Activated CD8-positive, alpha-beta memory T cell treated with anti-CD3 and anti-CD28 coated beads for 1 hour (primary cell): ENCODE data around the gene SYNGR3.
A peak's percentile ranks its signal among the peaks of the same experiment; 100 is the strongest.
"Not testable (repeated sequence)": the region's sequence is repeated elsewhere in the genome, so short reads cannot be mapped to it uniquely, and the experiment has no call there.

ENCODE experiments used
- DNase-seq, 2 donors: peaks; one replicate each; pipeline ENCODE4 v3.0.0-alpha.2; 2020; ENCODE audit warnings: low read depth in 1 of 2; ENCODE audit errors: extremely low read depth in 1 of 2

Gene SYNGR3

GRCh38 chr16:2006317-2006716 is 16.5 kb downstream of the SYNGR3 start:
- no peak for DNase-seq

- DNase-seq: no peak
These were observed 17.5 kb downstream of the SYNGR3 start for GRCh38 chr16:2007081-2007836.

GRCh38 chr16:2008009-2008526 is 18.3 kb downstream of the SYNGR3 start:
- no peak for DNase-seq

- DNase-seq: no peak
These were observed 18.9 kb downstream of the SYNGR3 start for GRCh38 chr16:2008631-2009163.

- DNase-seq: no peak
These were observed 19.5 kb downstream of the SYNGR3 start for GRCh38 chr16:2009164-2009711.

- DNase-seq: peak; percentile 32 to 73
These were observed 20.2 kb downstream of the SYNGR3 start, which contains the start of gene ZNF598 for GRCh38 chr16:2009791-2010510. ZNF598 (minus strand) TSS chr16:2009821.

GRCh38 chr16:2011726-2012125 is 22.0 kb downstream of the SYNGR3 start:
- DNase-seq: not testable (repeated sequence)

GRCh38 chr16:2013527-2013926 is 23.8 kb downstream of the SYNGR3 start:
- no peak for DNase-seq

GRCh38 chr16:2015117-2015946 is 25.6 kb downstream of the SYNGR3 start:
- DNase-seq: no peak

GRCh38 chr16:2015947-2016208 is 26.1 kb downstream of the SYNGR3 start:
- DNase-seq: no peak

GRCh38 chr16:2016407-2016922 is 26.7 kb downstream of the SYNGR3 start:
- no peak for DNase-seq

- DNase-seq: no peak
These were observed 29.7 kb downstream of the SYNGR3 start, which contains the start of gene NPW for GRCh38 chr16:2019518-2019920. NPW (plus strand) TSS chr16:2019785.

GRCh38 chr16:2019921-2020831 is 30.4 kb downstream of the SYNGR3 start:
- DNase-seq: no peak

- DNase-seq: no peak
These were observed 32.9 kb downstream of the SYNGR3 start for GRCh38 chr16:2022723-2023091.

- peak; percentile 83 to 96 for DNase-seq
These were observed 33.6 kb downstream of the SYNGR3 start for GRCh38 chr16:2023092-2024031.

GRCh38 chr16:2024032-2024420 is 34.3 kb downstream of the SYNGR3 start:
- no peak for DNase-seq

- DNase-seq: no peak
These were observed 35.5 kb downstream of the SYNGR3 start for GRCh38 chr16:2025251-2025650.

- DNase-seq: no peak
These were observed 36.2 kb downstream of the SYNGR3 start for GRCh38 chr16:2025878-2026460.
